Fibroblast of gingiva (primary cell): ENCODE measurements around the gene ENTPD6.

ENCODE experiments used
- DNase-seq: peaks from one replicate; pipeline ENCODE4 v3.0.0-alpha.2; 2011; ENCODE audit warnings: low read depth

The ENTPD6 gene

DNA sequence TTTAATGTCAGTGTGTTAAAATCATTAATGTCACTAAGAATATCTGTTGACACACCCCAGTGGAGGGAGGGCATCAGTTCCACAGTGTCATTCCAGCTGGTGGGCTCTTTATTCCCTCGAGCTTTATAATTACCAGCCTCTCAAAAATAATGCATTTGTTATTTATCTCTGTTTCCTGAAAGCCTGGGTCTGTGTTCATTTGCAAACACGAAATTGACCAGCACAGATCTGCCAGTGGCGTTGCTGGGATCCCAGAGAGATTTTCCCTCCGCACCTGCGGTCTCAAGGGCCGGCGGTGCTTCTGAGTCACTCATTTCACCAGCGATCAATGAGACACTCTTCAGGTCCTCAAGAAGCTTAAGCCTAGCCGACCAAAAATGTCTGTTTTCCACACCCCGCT, 46.7 kb downstream of the ENTPD6 start:
- no peak for DNase-seq

DNA sequence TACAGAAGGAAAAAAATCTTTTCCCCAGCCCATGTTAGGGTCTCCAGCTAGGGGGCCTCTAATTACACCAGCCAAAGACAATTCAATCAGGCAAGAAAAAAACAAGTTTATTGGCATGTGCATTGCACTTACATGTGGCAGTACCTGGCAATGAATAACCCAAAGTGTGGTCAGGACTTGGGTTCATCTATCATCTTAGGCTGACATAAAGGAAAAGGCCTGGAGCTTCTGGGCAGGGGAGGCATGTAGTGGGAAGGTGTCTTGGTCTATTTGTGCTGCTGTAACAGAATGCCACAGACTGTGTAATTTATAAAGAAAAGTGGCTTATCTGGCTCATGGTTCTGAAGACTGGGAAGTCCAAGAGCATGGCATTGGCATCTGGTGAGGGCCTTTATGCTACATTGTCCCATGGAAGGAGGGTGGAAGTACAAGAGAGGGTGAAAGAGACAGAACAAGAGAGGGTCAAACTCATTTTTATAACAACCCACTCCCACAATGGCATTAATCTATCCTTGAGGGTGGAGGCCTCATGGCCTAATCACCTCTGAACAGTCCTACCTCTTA, 48.0 kb downstream of the ENTPD6 start:
- DNase-seq, result no peak

DNA sequence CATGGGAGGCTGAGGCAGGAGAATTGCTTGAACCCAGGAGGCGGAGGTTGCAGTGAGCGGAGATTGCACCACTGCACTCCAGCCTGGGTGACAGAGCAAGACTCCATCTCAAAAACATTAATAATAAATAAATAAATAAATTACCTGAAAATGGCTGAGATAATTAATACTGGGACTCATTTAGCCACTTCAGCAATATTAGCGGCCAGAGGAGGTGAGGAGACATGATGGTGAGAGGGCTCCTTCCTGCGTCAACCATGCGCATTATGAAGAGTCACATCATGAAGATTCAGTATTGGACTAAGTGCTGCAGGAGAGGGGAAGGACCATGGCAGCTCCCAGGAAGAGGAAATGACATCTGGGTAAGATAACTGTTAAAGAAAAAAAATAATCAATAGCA, 49.5 kb downstream of the ENTPD6 start:
- no peak for DNase-seq

DNA sequence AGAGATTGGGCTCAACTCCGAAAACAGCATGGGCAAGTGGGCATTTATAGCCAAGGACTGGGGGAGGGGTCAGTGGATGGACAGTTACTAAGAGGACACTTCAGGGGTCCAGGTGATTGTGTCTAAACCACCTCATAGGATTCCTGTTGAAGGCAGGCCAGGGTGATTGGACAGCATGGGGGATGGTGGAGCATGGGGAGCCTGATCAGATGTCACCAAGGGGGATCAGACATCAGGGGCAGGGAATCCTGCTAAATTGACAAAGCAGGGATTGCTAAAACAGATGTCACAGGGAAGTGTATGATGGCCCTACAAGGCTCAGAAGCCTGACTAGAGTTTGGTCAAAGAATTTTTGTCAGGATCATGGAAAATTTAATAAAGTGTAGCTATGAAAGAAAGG, 49.9 kb downstream of the ENTPD6 start:
- DNase-seq, result no peak

DNA sequence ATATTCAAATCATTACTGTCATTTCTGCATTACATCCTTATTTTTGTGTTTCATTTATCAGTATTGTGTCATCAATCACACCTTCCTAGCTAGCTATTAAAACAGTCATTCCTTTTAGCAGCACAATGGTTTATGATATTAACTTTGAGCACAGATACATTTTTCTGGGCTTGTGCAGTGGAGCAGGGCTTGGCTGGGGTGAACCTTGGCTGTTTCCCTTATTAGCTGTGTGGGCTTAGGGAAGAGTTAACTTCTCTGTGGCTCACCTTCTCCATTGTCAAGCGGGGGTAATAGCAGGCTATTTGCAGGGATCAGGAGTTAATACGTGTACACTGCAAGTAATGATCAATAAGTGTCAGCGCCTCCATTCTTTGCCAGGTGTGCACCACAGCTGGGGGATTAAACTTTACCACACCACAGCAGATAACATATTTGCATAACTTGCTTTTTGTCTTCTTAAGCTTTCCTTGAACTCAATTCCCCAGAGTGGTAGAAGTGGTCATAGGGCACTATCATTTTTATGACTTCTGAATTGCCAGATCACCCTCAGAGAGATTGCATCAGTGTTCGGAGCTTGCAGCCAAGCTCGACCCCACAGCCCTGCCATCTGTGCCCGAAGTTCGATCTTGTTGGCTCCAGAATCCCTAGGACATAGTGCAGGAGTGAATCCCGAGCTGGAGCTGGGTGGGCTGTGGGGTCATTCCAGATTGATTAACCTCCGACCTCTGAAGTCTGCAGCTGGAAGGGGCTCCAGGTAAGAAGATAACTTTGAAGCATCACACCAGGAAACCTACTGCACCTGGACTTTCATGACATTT, 50.9 kb downstream of the ENTPD6 start:
- peak; percentile 72 for DNase-seq

DNA sequence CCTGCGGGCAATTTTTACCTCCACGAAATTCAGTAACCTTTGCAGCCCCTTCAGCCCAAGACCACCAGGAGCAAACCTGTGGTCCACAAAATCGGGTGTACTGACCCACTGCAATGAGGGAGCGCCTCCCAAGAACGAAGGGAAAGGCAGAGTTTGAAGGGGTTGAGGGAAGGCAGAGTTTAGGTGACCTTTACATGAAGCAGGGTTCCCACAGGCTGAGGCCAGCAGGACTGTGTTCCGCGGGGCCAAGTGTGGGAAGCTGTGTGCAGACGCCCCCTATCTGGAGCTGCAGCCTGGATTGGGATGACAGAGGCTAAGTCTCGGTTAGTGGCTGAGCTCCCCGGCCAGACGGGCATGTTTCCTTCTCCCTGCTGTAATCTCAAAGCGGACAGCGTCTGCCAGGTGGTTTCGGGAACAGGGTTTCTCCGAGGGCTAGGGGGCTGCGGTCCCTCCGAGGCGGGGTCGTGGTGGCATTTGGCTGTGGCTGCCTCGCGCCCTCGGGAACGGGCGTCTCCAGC, 51.5 kb downstream of the ENTPD6 start:
- DNase-seq, result peak; percentile 63

DNA sequence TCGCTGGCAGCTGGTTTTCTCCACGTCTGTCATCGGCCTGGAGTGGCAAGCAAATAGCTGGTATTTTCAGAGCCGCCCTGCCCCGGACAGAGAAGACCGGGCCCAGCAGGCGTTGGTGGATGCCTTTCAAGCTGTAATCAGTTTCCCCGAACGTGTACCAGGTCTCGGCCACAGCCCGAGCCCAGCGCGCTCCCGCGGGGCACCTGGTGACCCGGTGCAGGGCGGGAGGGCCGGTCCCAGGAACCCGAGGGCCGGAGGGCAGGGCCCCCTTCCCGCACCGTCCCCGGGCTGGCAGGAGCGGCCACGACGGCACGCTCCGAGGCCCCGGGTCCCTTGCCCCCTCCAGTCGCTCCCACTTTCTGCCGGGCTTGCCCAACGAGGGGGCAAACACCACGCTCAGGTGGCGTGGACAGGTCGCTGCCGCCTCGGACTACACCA, 52.0 kb downstream of the ENTPD6 start:
- DNase-seq, result peak; percentile 33

DNA sequence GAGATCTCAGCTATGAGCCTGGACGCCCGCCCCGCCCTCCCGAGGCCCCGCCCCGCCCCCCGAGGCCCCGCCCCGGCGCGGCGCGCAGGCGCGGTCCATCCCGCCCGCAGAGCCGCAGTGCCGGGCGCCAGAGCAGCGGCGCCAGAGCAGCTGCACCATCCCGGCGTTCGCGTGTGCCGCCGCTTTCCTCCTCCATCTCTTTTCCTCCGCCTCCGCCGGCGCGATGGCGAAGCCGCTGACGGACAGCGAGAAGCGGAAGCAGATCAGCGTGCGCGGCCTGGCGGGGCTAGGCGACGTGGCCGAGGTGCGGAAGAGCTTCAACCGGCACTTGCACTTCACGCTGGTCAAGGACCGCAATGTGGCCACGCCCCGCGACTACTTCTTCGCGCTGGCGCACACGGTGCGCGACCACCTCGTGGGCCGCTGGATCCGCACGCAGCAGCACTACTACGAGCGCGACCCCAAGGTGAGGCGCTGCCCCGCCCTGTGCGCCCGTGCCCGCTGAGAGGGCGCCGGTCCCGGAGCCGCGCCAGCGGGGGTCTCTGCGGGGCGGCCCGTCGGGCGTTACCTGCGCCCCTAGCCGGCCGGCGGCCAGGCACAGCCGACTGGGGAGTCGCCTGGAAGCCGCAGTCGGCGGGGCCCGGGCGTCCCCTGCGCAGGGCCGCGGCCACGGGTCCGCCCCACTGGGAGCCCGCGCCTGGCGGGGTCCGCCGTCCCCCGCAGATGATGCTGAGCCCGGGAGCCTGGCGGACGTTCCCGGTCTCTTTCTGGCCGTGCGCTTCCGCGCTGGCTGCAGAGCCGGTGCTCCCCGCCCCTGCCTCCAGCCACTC, 52.7 kb downstream of the ENTPD6 start, which contains the start of gene PYGB:
Gene PYGB, plus strand, starts transcription at position 130 of the 830 bp plus-strand sequence. Its CDS starts 94 bp downstream, at position 224.
- peak; percentile 82 for DNase-seq

DNA sequence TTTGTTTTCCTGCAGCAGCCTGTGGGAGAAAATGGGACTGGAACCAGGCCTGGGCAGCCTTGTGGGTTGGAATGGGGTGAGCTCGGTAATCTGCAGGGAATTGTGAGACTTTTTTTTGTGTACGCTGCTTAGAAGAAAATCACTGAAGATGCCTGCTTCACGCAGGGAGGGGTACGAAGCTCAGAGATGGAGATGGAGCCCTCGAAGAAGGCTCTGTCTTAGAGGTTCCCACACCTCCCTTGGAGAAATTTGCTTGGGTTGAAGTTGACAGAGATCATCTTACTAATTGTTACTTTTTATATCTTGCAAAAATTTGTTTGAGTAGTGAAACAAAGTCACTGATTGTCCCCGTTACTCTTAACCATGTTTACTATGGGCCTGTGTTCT, 53.3 kb downstream of the ENTPD6 start:
- peak; percentile 24 for DNase-seq

DNA sequence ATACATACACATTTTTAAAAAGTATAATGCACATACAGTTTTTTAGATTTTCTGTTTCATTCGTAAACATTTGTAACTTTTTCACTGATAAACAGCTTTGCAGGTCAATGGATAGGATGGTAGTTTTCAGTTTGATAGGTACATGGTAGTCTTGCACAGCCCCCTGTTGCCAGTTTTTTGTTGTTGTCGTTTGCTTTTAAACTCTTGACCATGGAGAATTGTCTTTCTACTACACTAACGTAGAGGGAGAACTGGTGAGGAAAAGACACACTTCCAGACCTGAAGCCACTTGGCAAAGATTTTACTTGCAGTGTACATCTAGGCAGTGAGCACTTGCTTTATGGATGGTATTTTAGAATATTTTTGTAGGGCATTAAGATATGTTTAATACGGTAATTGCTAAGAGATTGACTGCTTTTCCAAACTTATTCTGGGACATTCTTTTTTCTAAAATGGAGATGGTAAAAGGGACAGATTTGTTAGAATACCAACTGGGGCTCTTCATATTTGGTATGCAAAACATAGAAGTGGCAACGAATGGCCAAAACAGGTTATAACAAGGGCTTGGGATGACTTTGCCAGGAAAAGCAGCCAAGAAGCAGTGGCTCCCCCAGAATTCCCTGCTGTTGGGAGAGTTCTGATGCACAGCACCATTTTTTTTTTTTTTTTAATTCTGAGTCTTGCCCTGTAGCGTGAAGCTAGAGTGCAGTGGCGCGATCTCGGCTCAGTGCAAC, 53.9 kb downstream of the ENTPD6 start:
- DNase-seq, result no peak

DNA sequence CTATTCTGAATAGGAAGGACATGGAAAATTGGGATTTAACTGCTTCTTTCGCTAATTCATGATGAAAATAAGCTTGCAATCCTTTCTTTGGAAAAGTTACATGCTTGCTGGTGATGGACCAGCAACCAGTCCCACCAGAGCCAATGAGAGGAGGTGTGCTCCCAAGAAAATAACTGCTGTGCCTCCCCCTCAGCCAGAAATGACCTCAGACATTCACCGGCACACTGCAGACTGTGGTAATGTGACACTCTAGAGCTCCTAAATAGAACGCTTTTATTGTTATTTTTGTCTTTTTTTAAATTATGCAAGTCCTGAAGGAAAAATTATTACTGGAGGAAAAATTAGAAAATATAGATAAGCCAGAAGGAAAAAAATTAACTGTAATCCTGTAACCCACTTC, 55.0 kb downstream of the ENTPD6 start:
- no peak for DNase-seq

- no peak for DNase-seq
Measured at GRCh38 chr20:25251019-25251418, 55.5 kb downstream of the ENTPD6 start.

GRCh38 chr20:25251558-25251957, 56.0 kb downstream of the ENTPD6 start:
- DNase-seq, result peak; percentile 27

DNA sequence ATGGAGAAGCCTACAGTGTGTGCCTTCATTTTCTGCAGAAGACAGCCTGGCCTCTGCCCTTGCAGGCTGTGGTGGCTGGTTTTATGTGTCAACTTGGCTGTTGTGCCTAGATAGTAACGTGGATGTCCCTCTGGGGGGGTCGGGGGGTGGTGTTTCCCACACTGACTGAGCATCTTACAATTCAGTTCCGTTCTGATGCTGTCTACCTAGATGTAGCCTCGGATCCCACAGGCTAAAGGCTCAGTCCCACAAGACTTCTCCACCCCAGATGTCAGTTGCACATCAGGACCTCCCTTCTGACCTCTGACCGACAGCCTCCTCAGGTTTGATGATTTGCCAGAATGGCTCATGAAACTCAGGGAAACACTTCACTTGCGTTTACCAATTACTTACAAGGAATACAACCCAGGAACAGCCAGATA, 56.7 kb downstream of the ENTPD6 start:
- DNase-seq, result no peak

DNA sequence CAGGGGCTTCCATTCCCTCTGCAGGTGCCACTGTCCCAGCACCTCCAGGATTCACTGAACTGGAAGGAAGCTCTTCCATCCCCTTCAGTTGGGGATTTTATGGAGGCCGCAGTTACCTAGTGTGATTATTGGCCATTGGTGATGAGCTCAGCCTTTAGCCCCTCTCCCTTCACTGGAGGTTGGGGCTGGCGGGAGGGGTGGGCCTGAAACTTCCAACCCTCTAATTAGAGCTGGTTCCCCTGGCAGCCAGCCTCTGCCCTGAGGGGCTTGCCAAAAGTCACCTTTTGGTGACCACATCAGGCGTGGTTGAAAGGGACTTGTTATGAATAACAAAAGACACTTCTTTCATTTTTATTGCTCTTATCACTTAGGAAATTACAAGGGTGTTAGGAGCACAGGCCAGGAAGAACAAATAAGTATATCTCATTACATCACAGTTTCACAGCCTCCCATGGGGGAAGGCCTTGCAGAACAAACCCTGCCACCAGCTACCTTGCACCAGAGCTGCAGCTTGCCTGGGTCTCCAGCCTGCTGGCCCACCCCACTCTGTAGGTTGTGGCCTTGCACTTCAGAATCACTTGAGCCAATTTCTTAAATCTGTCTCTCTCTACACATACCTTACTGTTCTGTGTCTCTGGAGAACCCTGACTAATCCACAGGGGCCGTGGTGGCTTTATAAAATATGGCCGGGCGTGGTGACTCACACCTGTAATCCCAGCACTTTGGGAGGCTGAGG, 57.3 kb downstream of the ENTPD6 start:
- no peak for DNase-seq

DNA sequence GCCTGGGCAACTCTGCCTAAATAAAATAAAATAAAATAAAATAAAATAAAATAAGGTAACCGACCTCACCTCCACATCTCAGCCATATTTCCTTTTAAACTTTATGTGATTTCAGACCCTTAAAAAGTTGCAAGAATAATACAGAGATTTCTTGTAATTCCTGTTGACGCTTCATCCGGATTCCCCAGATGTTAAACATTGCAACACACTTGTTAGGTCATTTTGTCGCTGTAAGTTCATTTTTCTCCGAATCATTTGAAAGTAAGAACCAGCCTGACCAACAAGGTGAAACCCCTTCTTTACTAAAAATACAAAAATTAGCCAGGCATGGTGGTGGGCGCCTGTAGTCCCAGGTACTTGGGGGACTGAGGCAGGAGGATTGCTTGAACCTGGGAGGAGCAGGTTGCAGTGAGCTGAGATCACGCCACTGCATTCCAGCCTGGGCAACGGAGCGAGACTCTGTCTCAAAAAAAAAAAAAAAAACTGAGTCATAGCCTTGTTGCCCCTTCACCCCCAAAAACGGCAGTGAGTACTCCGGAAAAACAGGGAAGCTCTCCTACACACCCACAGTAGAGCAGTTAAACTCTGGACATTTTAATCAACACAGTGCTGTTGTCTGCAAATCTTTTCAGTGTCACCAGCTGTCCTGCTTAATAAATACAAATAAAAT, 58.2 kb downstream of the ENTPD6 start:
- no peak for DNase-seq

DNA sequence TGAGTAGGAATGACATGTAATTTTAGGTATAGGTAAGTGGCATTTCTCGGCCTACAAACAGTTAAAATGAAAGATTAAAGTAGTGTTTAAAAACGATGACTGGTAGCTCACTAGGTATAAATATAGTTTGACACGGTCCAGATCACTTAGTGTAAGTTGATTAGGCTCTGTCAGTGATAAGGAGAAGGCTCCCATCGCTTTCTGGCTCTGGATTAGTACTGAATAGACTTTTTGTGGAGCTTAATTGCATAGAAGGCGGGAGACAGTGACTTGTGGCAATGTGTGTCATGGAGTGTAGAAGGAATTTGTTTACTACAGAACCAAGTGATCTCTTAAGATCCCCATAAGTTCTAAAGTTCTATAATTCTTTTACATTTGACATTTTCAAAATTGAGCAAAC, 59.1 kb downstream of the ENTPD6 start:
- no peak for DNase-seq

- no peak for DNase-seq
Measured at GRCh38 chr20:25254986-25255680, 59.6 kb downstream of the ENTPD6 start.

DNA sequence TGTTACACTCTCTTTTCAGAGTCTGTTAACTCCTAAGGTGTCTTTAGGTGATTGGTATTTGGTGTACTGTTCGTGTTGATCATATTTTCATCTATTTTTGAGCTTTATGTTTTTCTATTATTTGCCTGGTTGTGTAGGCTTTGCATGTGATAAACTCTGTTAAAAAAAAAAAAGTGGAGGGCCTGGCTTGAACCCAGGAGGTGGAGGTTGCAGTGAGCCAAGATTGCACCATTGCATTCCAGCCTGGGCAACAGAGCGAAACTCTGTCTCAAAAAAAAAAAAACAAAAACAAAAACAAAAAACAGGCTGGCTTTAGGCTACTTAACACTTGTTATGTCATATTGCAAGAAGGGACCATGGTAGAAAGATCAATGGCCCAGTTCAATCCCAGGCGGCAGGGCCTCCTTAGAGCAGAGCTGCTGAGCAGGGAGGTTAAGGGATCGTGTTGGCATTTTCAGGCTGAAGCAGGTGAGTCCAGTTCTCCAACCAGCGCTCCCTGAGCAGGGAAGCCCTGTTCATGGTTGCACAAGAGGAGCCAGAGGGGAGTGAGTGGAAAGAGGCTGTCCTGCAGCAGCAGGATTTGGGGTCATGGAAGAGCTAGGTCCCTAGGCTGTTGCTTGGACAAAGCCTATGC, 60.8 kb downstream of the ENTPD6 start:
- DNase-seq, result peak; percentile 56
